GM12878 (cell line): Measurements from ENCODE around the gene CKS1B. TPM values are rescaled to one million over a fixed set of nuclear protein-coding genes. Genes with fewer than 3 reads are reported as not detected.
A peak's percentile ranks its signal among the peaks of the same experiment; 100 is the strongest.

Experiments
- ATAC-seq: fragments of 200-7000 bp; cut with Tn5 transposase; 3 replicates; pipeline ENCODE4 v1.9.1; 2020; ENCODE audit warnings: mild to moderate bottlenecking, moderate library complexity
- BruUV-seq: library from RNA; stranded (reverse); fragments of 400-500 nt; replicated peaks from 2 replicates; lab custom pipeline; 2021; lab: Mats Ljungman, UMichigan
- CTCF ChIA-PET: fragments of 300-600 bp; sonication (Branson Sonifier 250); formaldehyde crosslinking; extraction: SDS; loops from one replicate; lab custom pipeline; 2021; ENCODE audit warnings: inconsistent platforms; lab: Yijun Ruan, JAX
- POLR2A ChIA-PET: fragments of 350-600 bp; formaldehyde crosslinking; extraction: SDS; loops from one replicate; lab custom pipeline; 2021; ENCODE audit warnings: inconsistent platforms; lab: Charles Lee
- RAD21 ChIA-PET: fragments of 300-600 bp; sonication (Branson Sonifier 250); formaldehyde crosslinking; loops from one replicate; lab custom pipeline; 2023; ENCODE audit warnings: antibody characterized with exemption; ENCODE audit not compliant: unreplicated experiment; lab: Charles Lee
- SMC1A ChIA-PET: fragments of 300-600 bp; sonication (Branson Sonifier 250); formaldehyde crosslinking; loops from one replicate; lab custom pipeline; 2023; ENCODE audit not compliant: unreplicated experiment, uncharacterized antibody; lab: Charles Lee
- DNase-seq: peaks from one replicate; pipeline ENCODE4 v3.0.0-alpha.2; 2011; ENCODE audit warnings: low read depth, low spot score
- FAIRE-seq: peaks from 3 replicates; lab custom pipeline; 2011; peaks lifted over from hg19 to GRCh38; lab: Jason Lieb, UNC
- H2AFZ ChIP-seq: 2 replicates; pipeline ENCODE4 v1.6.0; 2011; ENCODE audit warnings: low read depth, low read length, control low read depth; ENCODE audit not compliant: control insufficient read depth
- H3K27ac ChIP-seq: 2 replicates; pipeline ENCODE4 v1.5.1; 2011; ENCODE audit warnings: control low read depth; ENCODE audit not compliant: control insufficient read depth, insufficient read depth
- H3K27me3 ChIP-seq, 2 experiments: replicated peaks in 1 of 2; 2 replicates each; pipeline versions ENCODE4 v1.6.0 to v1.6.1; 2011; ENCODE audit warnings: low read length in 1 of 2; ENCODE audit not compliant: control insufficient read depth in 2 of 2, insufficient read depth in 2 of 2
- H3K36me3 ChIP-seq, 2 experiments: 2 replicates each; pipeline ENCODE4 v1.5.1; 2011; ENCODE audit warnings: low read length in 1 of 2; ENCODE audit not compliant: control insufficient read depth in 2 of 2, insufficient read depth in 2 of 2
- H3K4me1 ChIP-seq: 2 replicates; pipeline ENCODE4 v1.6.1; 2011; ENCODE audit warnings: mild to moderate bottlenecking, low read length, moderate library complexity, mixed read lengths; ENCODE audit not compliant: control insufficient read depth, insufficient read depth
- H3K4me2 ChIP-seq: 2 replicates; pipeline ENCODE4 v1.6.0; 2011; ENCODE audit warnings: control low read depth; ENCODE audit not compliant: control insufficient read depth, insufficient read depth
- H3K4me3 ChIP-seq: fragments of 200-600 bp; sonication (generic); 2 replicates; pipeline ENCODE4 v1.5.1; 2016
- H3K79me2 ChIP-seq: 2 replicates; pipeline ENCODE4 v1.6.0; 2011; ENCODE audit warnings: low read length; ENCODE audit not compliant: control insufficient read depth, insufficient read depth
- H3K9ac ChIP-seq: 2 replicates; pipeline ENCODE4 v1.8.0; 2011; ENCODE audit warnings: low read length, control low read depth, mixed read lengths; ENCODE audit not compliant: control insufficient read depth, insufficient read depth
- H3K9me3 ChIP-seq: replicated peaks from 3 replicates; pipeline ENCODE4 v1.5.1; 2011; ENCODE audit warnings: mild to moderate bottlenecking, low read length; ENCODE audit not compliant: control insufficient read depth, insufficient read depth
- H4K20me1 ChIP-seq: 2 replicates; pipeline ENCODE4 v1.6.0; 2011; ENCODE audit not compliant: control insufficient read depth, insufficient read depth
- BHLHE40 ChIP-seq, 2 experiments: fragments of 450-650 bp in 1 of 2; IDR thresholded peaks; 2 replicates each; pipeline ENCODE4 v1.6.1; 2011 to 2017; ENCODE audit warnings: low read depth in 2 of 2, borderline replicate concordance in 1 of 2, improper control_type of control experiment in 1 of 2, low read length in 1 of 2, mild to moderate bottlenecking in 1 of 2
- EP300 ChIP-seq, 2 experiments: fragments of 150-350 bp in 1 of 2; IDR thresholded peaks; 2 replicates each; pipeline ENCODE4 v1.6.1; 2011 to 2012; ENCODE audit warnings: low read depth in 2 of 2, low read length in 2 of 2, borderline replicate concordance in 1 of 2, improper control_type of control experiment in 1 of 2, inconsistent platforms in 1 of 2; ENCODE audit not compliant: control insufficient read depth in 1 of 2
- SMARCA5 ChIP-seq: fragments of 450-650 bp; IDR thresholded peaks from 2 replicates; pipeline ENCODE4 v1.6.1; 2017; ENCODE audit warnings: mild to moderate bottlenecking
- ZBTB40 ChIP-seq: fragments of 450-650 bp; IDR thresholded peaks from 2 replicates; pipeline ENCODE4 v1.6.1; 2016; ENCODE audit warnings: mild to moderate bottlenecking, moderate library complexity, borderline replicate concordance
- WGBS: methylation state at CpG from one replicate; pipeline ENCODE4 v1.1.6; 2016; ENCODE audit warnings: low lambda C conversion rate; ENCODE audit not compliant: insufficient replicate concordance, insufficient coverage; ENCODE audit errors: missing lambda C conversion rate; 5-methylcytosine and 5-hydroxymethylcytosine counted together
- in situ Hi-C: fragments of 300-500 bp; cut with MboI; formaldehyde crosslinking; loops from 9 replicates; pipeline ENCODE4 v1.14.3; 2018; ENCODE audit warnings: mixed read lengths
- intact Hi-C: fragments of 100-400 bp; cut with micrococcal nuclease; formaldehyde crosslinking; loops from one replicate; pipeline ENCODE4 v1.14.2; 2022; ENCODE audit not compliant: unreplicated experiment
- polyA plus RNA-seq, 11 experiments: library from polyadenylated mRNA; depleted of rRNA in 4 of 11; unstranded in 6 of 11; stranded (reverse) in 5 of 11; fragments of >200 nt; fragmentation: Nextera tagmentation in 4 of 11; fragmentation: Illumina TruSeq in 1 of 11; extraction: Ambion mirVana in 4 of 11; extraction: Trizol in 1 of 11; gene quantifications; 1 replicate in 1 of 11; 2 replicates in 10 of 11; pipeline versions ENCODE4 v1.2.1 to v1.2.3, GENCODE V29; 2011 to 2016; ENCODE audit warnings: inconsistent platforms in 2 of 11, missing spikeins in 2 of 11, low read depth in 1 of 11
- total RNA-seq, 4 experiments: library from RNA; depleted of rRNA in 3 of 4; stranded (reverse); fragments of >200 nt in 3 of 4; fragmentation: Illumina TruSeq in 1 of 4; extraction: Trizol in 1 of 4; gene quantifications; 2 replicates each; pipeline versions ENCODE4 v1.2.1 to v1.2.3, GENCODE V29; 2013 to 2021

Gene CKS1B
- total and polyA plus RNA-seq, 10 of the 15 experiments (the other 5 are each of a cell fraction or from before 2014, with no cell fraction given): 125 to 608 (median 364) TPM

DNA sequence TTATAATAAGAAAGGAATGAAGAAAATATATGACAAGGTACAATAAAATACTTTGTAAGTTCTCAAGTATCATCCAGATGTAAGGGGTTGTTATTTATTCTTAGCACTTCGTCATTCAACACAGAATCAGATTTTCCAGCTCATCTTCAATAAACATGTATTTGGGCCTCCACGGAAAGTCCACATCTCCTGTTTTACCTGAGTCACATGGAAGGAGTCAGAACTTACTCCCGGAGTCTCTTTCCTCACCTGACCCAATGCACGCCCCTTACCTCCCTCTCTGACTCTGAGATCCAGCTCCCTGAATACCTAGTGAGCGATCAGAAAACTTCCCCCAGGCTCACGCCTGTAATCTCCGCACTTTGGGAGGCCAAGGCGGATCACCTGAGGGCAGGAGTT lies 36.5 kb upstream of the CKS1B start:
- WGBS: 38% methylated on average over 8 of the region's 8 CpGs
- H3K79me2 ChIP-seq: peaks cover 73% of the 10 kb centered on the region
- ChIA-PET SMC1A (interaction anchor here (0.8 to 3.2 kb wide), 6 partner anchors 16 to 70 kb away, joined by 3 to 14 read pairs (median 4); partner anchors contain the start of genes FLAD1 and PBXIP1), RAD21 (interaction anchor here (0.8 to 2.6 kb wide), 5 partner anchors 13 to 378 kb away, joined by 3 to 12 read pairs (median 5); partner anchors contain the start of gene PYGO2), POLR2A (interaction anchor here (0.6 to 2.9 kb wide), 7 partner anchors 36 to 471 kb away, joined by 3 to 10 read pairs (median 3); partner anchors contain the start of genes CKS1B and EFNA4), CTCF (interaction anchor here (1.1 to 3.5 kb wide), 6 partner anchors 24 to 378 kb away, joined by 4 to 20 read pairs (median 10); partner anchors contain the start of gene PYGO2)
- FAIRE-seq: no peak
- H2AFZ ChIP-seq: no peak overlapping the region
- H3K27me3 ChIP-seq: no peaks in the 10 kb centered on the region
- intact Hi-C loops (loop anchor here (2.0 kb wide), 2 partner anchors 23 to 63 kb away; partner anchors contain the start of gene PYGO2), in situ Hi-C loops (no loop called here)
- H3K9me3 ChIP-seq: no peaks in the 10 kb centered on the region; the same call in 2 of the 3 replicates
- no peaks in the 10 kb centered on the region for H3K36me3 ChIP-seq
- H3K4me1 ChIP-seq: peaks cover 49% of the 10 kb centered on the region
- TF ChIP-seq EP300 (IDR thresholded peaks at IDR 0.05; ENCODE audit: borderline replicate concordance in 1 of 2, control insufficient read depth in 1 of 2, low read depth in 2 of 2, low read length in 2 of 2): no peak
- no peak for TF ChIP-seq SMARCA5
- TF ChIP-seq ZBTB40: peak; percentile 33; the same call in 1 of the 2 replicates
- TF ChIP-seq BHLHE40 (IDR thresholded peaks at IDR 0.05; ENCODE audit: borderline replicate concordance in 1 of 2, low read depth in 2 of 2, low read length in 1 of 2): no peak
- no peak for ATAC-seq
- no peaks in the 10 kb centered on the region for H4K20me1 ChIP-seq
- no peak for DNase-seq
- H3K27ac ChIP-seq: peak overlapping the region; percentile 100
- H3K4me3 ChIP-seq: peak overlapping the region; percentile 87
- H3K9ac ChIP-seq: peak overlapping the region; percentile 97
- no TSS peak for BruUV-seq
- peak overlapping the region; percentile 97 for H3K4me2 ChIP-seq
